GM19025 (cell line): ENCODE measurements around the gene C17orf67.

Experiments
- ATAC-seq: cut with Tn5 transposase; IDR thresholded peaks from one replicate; pipeline ENCODE4 v1.9.1; 2021; ENCODE audit warnings: mild to moderate bottlenecking, low read depth, moderate library complexity; ENCODE audit not compliant: unreplicated experiment

The C17orf67 gene

GRCh38 chr17:56742601-56743000 lies 91.1 kb downstream of the C17orf67 start:
- ATAC-seq: no peak
